Measurements from ENCODE around the gene KY. TPM values are rescaled to one million over a fixed set of nuclear protein-coding genes. Genes with fewer than 3 reads are reported as not detected.

Gene KY
- total RNA-seq, 1 donor from 2014 or later: 3.7 TPM

DNA sequence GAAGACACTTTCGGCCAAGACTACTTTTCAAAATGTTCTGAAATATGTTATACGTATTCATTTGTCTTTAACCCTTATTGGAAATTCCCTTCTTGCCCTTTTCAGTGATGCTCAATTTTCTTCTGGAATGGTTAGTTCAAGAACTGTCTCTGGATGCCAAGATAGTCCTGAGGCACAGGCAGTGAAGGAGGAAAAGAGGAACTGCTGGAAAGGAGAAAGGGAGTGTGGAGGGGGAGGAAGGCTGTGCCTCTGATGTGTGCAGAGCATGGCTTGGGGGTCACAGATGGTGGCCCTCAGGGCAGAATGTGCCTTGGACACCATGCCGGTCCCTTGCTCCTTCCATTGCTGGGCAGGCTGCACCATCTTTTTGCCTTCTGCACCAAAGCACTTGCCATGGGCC is 91.2 kb downstream of the KY start:
- no peak overlapping the region for H3K4me3 ChIP-seq
- no peaks in the 10 kb centered on the region for H3K27me3 ChIP-seq
- intact Hi-C loops (cut with DNase I): no loop called here
- no peak for DNase-seq (ENCODE audit: extremely low spot score in 2 of 2)
- no peaks in the 10 kb centered on the region for H3K9me3 ChIP-seq
- H3K4me1 ChIP-seq: no peaks in the 10 kb centered on the region
- H3K36me3 ChIP-seq: peaks cover 0 to 29% of the 10 kb centered on the region in 2 donors
- no peak for TF ChIP-seq POLR2AphosphoS5 (IDR thresholded peaks at IDR 0.05; ENCODE audit: insufficient read depth in 1 of 2, low read depth in 1 of 2)
- TF ChIP-seq, protein P1, sequence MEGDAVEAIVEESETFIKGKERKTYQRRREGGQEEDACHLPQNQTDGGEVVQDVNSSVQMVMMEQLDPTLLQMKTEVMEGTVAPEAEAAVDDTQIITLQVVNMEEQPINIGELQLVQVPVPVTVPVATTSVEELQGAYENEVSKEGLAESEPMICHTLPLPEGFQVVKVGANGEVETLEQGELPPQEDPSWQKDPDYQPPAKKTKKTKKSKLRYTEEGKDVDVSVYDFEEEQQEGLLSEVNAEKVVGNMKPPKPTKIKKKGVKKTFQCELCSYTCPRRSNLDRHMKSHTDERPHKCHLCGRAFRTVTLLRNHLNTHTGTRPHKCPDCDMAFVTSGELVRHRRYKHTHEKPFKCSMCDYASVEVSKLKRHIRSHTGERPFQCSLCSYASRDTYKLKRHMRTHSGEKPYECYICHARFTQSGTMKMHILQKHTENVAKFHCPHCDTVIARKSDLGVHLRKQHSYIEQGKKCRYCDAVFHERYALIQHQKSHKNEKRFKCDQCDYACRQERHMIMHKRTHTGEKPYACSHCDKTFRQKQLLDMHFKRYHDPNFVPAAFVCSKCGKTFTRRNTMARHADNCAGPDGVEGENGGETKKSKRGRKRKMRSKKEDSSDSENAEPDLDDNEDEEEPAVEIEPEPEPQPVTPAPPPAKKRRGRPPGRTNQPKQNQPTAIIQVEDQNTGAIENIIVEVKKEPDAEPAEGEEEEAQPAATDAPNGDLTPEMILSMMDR (IDR thresholded peaks at IDR 0.05): no peak
- TF ChIP-seq POLR2A (IDR thresholded peaks at IDR 0.05): no peak
- H3K27ac ChIP-seq: no peak overlapping the region

Other genes starting within 250 kb of the KY start
- gene ANAPC13, start 165.0 kb downstream of the KY start, total RNA-seq: 24.1 TPM
- 12.5 TPM for gene CEP63, start 165.0 kb downstream of the KY start, total RNA-seq
- 2.2 TPM for gene EPHB1, start 144.2 kb upstream of the KY start, total RNA-seq

Measured in vagina (tissue), 2 donors.